Loucy (cell line): ENCODE measurements around the gene BTBD16.

Experiments used
- H2AFZ ChIP-seq: fragments of 200-600 bp; sonication (generic); 2 replicates; pipeline ENCODE4 v1.6.0; 2016; ENCODE audit warnings: antibody characterized with exemption, mild to moderate bottlenecking, low read length, moderate library complexity
- H3F3A ChIP-seq: fragments of 200-600 bp; 2 replicates; pipeline ENCODE4 v1.6.0; 2016; ENCODE audit warnings: antibody characterized with exemption, low read depth, mild to moderate bottlenecking
- H3K27me3 ChIP-seq: fragments of 200-600 bp; sonication (generic); 2 replicates; pipeline ENCODE4 v1.6.1; 2014; ENCODE audit warnings: low read length, mild to moderate bottlenecking; ENCODE audit not compliant: insufficient read depth, poor library complexity, severe bottlenecking
- H3K36me3 ChIP-seq: fragments of 200-600 bp; sonication (generic); 2 replicates; pipeline ENCODE4 v1.6.1; 2016; ENCODE audit warnings: low read length; ENCODE audit not compliant: insufficient read depth
- H3K4me1 ChIP-seq: fragments of 200-600 bp; sonication (generic); 2 replicates; pipeline ENCODE4 v1.5.1; 2014; ENCODE audit warnings: low read length, mild to moderate bottlenecking; ENCODE audit not compliant: insufficient read depth, poor library complexity, severe bottlenecking
- H3K4me2 ChIP-seq: fragments of 200-600 bp; sonication (generic); 2 replicates; pipeline ENCODE4 v1.6.0; 2014; ENCODE audit warnings: antibody characterized with exemption, low read length, low read depth, mild to moderate bottlenecking; ENCODE audit not compliant: poor library complexity, severe bottlenecking
- H3K4me3 ChIP-seq: fragments of 200-600 bp; sonication (generic); 2 replicates; pipeline ENCODE4 v1.5.1; 2014; ENCODE audit warnings: low read length, mild to moderate bottlenecking, mixed read lengths; ENCODE audit not compliant: poor library complexity, severe bottlenecking
- H3K79me2 ChIP-seq: fragments of 200-600 bp; sonication (generic); 2 replicates; pipeline ENCODE4 v1.6.1; 2014; ENCODE audit warnings: low read length; ENCODE audit not compliant: insufficient read depth
- H3K9ac ChIP-seq: fragments of 200-600 bp; sonication (generic); 2 replicates; pipeline ENCODE4 v1.6.0; 2014; ENCODE audit warnings: mild to moderate bottlenecking, low read depth, low read length, moderate library complexity; ENCODE audit not compliant: poor library complexity, severe bottlenecking
- H3K9me2 ChIP-seq: fragments of 200-600 bp; sonication (generic); replicated peaks from 2 replicates; pipeline ENCODE4 v1.6.1; 2016; ENCODE audit warnings: low read depth, low read length, mixed read lengths
- H3K9me3 ChIP-seq: fragments of 200-600 bp; sonication (generic); 2 replicates; pipeline ENCODE4 v1.6.1; 2014; ENCODE audit warnings: mild to moderate bottlenecking, antibody characterized with exemption, low read length, low read depth; ENCODE audit not compliant: insufficient read depth
- H4K20me1 ChIP-seq: fragments of 200-600 bp; sonication (generic); 2 replicates; pipeline ENCODE4 v1.6.0; 2014; ENCODE audit warnings: antibody characterized with exemption, low read length, mild to moderate bottlenecking; ENCODE audit not compliant: insufficient read depth, poor library complexity, severe bottlenecking
- EZH2phosphoT487 ChIP-seq: fragments of 200-600 bp; IDR thresholded peaks from 2 replicates; pipeline ENCODE4 v1.6.1; 2018; ENCODE audit warnings: antibody characterized with exemption, mild to moderate bottlenecking, moderate library complexity, borderline replicate concordance
- TF ChIP-seq, protein P1 (sequence below): fragments of 200-600 bp; sonication (generic); conservative IDR thresholded peaks from 2 replicates; pipeline ENCODE4 v1.5.1; 2014; ENCODE audit warnings: mild to moderate bottlenecking, antibody characterized with exemption, low read length

BTBD16 gene

DNA sequence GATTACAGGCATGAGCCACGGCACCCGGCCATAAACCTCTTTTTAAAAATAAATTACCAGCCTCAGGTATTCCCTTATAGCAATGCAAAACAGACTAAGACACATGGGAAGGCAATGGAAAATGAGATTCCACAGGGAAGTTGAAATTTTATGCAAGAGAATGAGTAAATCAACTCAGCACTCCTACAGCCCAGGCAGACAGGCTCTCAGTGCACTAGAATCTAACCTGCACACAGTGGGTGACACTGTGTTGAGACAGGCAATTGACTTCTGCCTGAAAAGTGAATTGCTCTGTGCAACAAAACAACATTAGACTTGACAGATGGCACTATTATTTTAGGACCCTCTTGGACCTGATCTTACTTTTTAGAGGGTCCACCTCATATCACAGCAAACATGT is 83.3 kb downstream of the BTBD16 start:
- H3K4me1 ChIP-seq: no peaks in the 10 kb centered on the region
- no peak overlapping the region for H3K9ac ChIP-seq
- no peaks in the 10 kb centered on the region for H3K36me3 ChIP-seq
- H3F3A ChIP-seq: no peaks in the 10 kb centered on the region
- H3K27me3 ChIP-seq: no peaks in the 10 kb centered on the region
- no peaks in the 10 kb centered on the region for H3K79me2 ChIP-seq
- TF ChIP-seq, protein P1, sequence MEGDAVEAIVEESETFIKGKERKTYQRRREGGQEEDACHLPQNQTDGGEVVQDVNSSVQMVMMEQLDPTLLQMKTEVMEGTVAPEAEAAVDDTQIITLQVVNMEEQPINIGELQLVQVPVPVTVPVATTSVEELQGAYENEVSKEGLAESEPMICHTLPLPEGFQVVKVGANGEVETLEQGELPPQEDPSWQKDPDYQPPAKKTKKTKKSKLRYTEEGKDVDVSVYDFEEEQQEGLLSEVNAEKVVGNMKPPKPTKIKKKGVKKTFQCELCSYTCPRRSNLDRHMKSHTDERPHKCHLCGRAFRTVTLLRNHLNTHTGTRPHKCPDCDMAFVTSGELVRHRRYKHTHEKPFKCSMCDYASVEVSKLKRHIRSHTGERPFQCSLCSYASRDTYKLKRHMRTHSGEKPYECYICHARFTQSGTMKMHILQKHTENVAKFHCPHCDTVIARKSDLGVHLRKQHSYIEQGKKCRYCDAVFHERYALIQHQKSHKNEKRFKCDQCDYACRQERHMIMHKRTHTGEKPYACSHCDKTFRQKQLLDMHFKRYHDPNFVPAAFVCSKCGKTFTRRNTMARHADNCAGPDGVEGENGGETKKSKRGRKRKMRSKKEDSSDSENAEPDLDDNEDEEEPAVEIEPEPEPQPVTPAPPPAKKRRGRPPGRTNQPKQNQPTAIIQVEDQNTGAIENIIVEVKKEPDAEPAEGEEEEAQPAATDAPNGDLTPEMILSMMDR: no peak
- no peak for TF ChIP-seq EZH2phosphoT487
- no peaks in the 10 kb centered on the region for H4K20me1 ChIP-seq
- no peak overlapping the region for H2AFZ ChIP-seq
- H3K9me2 ChIP-seq: no peaks in the 10 kb centered on the region
- H3K9me3 ChIP-seq: 0 out of 2 replicates have a peak, but pooled peaks cover 5% of the 10 kb centered on the region
- H3K4me2 ChIP-seq: no peak overlapping the region
- no peak overlapping the region for H3K4me3 ChIP-seq

DNA sequence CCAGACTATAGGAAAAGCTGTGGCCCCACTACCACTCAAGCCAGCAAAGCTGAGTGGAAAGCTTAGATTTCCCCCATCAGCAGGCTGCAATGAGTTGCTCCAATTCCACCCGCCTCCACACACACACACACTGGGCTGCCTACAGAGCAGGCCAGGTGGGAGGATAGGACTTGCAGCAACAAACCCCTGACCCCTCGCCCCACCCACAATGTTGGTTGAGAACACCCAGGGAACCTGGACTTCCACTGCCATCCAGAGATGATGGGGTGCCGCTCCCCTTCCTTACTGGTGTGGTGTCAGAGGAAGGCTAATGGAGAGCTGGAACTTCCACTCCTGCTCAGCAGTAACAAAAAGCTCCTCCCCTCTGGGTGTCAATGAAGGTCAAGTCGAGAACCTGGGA is 86.6 kb downstream of the BTBD16 start:
- no peak overlapping the region for H3K9ac ChIP-seq
- no peaks in the 10 kb centered on the region for H3K4me1 ChIP-seq
- H3K27me3 ChIP-seq: no peaks in the 10 kb centered on the region
- H3K4me2 ChIP-seq: no peak overlapping the region
- no peaks in the 10 kb centered on the region for H3F3A ChIP-seq
- no peaks in the 10 kb centered on the region for H3K36me3 ChIP-seq
- 0 out of 2 replicates have a peak, but pooled peaks cover 5% of the 10 kb centered on the region for H3K9me3 ChIP-seq
- H3K4me3 ChIP-seq: no peak overlapping the region
- no peaks in the 10 kb centered on the region for H3K9me2 ChIP-seq
- no peaks in the 10 kb centered on the region for H4K20me1 ChIP-seq
- no peak overlapping the region for H2AFZ ChIP-seq
- H3K79me2 ChIP-seq: no peaks in the 10 kb centered on the region
- TF ChIP-seq, protein P1: no peak
- TF ChIP-seq EZH2phosphoT487: no peak

DNA sequence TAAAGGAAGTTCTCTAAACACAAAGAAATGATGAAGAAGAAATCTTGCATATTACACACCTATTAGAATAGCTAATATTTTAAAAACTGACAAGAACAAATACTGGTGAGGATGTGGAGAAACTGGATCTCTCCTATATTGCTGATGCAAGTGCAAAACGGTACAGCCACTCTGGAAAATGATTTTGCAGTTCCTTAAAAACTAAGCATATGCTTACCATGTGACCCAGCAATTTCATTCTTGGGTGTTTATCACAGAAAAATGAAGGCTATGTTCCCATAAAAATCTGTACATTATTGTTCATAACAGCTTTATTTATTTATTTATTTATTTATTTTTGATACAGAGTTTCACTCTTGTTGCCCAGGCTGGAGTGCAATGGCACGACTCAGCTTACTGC is 88.5 kb downstream of the BTBD16 start:
- H4K20me1 ChIP-seq: no peaks in the 10 kb centered on the region
- H3K9me2 ChIP-seq: no peaks in the 10 kb centered on the region
- no peaks in the 10 kb centered on the region for H3F3A ChIP-seq
- no peaks in the 10 kb centered on the region for H3K36me3 ChIP-seq
- no peaks in the 10 kb centered on the region for H3K79me2 ChIP-seq
- no peak overlapping the region for H3K4me3 ChIP-seq
- H3K4me1 ChIP-seq: no peaks in the 10 kb centered on the region
- 0 out of 2 replicates have a peak, but pooled peaks cover 5% of the 10 kb centered on the region for H3K9me3 ChIP-seq
- no peak overlapping the region for H2AFZ ChIP-seq
- TF ChIP-seq, protein P1: no peak
- no peak for TF ChIP-seq EZH2phosphoT487
- H3K4me2 ChIP-seq: no peak overlapping the region
- H3K9ac ChIP-seq: no peak overlapping the region
- no peaks in the 10 kb centered on the region for H3K27me3 ChIP-seq
